ENCODE data around the gene FZD7.

- TF ChIP-seq CTCF (IDR thresholded peaks at IDR 0.05 in 8 of 11, conservative IDR thresholded peaks at IDR 0.05 in 3 of 11): no peak
- no peak for TF ChIP-seq POLR2A (IDR thresholded peaks at IDR 0.05)
Measured at GRCh38 chr2:201986463-201986735, 47.3 kb upstream of the FZD7 start.
